ENCODE measurements around the gene NAPG.

GRCh38 chr18:10504723-10505122 is 21.1 kb upstream of the NAPG start:
- no peak for TF ChIP-seq CTCF (IDR thresholded peaks at IDR 0.05; ENCODE audit: low read depth, low read length, missing input control)
- TF ChIP-seq RXRA (IDR thresholded peaks at IDR 0.05): no peak
- no peak for TF ChIP-seq RAD21 (IDR thresholded peaks at IDR 0.05)
- TF ChIP-seq GABPA (IDR thresholded peaks at IDR 0.05 in 1 of 2, conservative IDR thresholded peaks at IDR 0.05 in 1 of 2): no peak
- no peak for TF ChIP-seq REST (IDR thresholded peaks at IDR 0.05)
- no peak for TF ChIP-seq ZBTB33 (IDR thresholded peaks at IDR 0.05)
- TF ChIP-seq ATF3 (IDR thresholded peaks at IDR 0.05): no peak
- TF ChIP-seq SP1 (IDR thresholded peaks at IDR 0.05): no peak
- no peak for TF ChIP-seq YY1 (IDR thresholded peaks at IDR 0.05)
- TF ChIP-seq JUND (IDR thresholded peaks at IDR 0.05): no peak
- TF ChIP-seq TAF1 (conservative IDR thresholded peaks at IDR 0.05): no peak
- TF ChIP-seq HNF4G (IDR thresholded peaks at IDR 0.05): no peak
- TF ChIP-seq EGR1 (IDR thresholded peaks at IDR 0.05; ENCODE audit: low read depth in 2 of 2): no peak
